GM23338 (cell line): Measurements from ENCODE around the gene MT2A. TPM values are rescaled to one million over a fixed set of nuclear protein-coding genes. Genes with fewer than 3 reads are reported as not detected.
A peak's percentile ranks its signal among the peaks of the same experiment; 100 is the strongest.

Experiments used
- ATAC-seq: fragments of 200-7000 bp; cut with Tn5 transposase; 3 replicates; pipeline ENCODE4 v1.9.1; 2020
- DNase-seq: peaks from one replicate; pipeline ENCODE4 v3.0.0-alpha.2; 2015; ENCODE audit warnings: low spot score
- H2AFZ ChIP-seq: fragments of 200-600 bp; sonication (generic); 2 replicates; pipeline ENCODE4 v1.8.0; 2016; ENCODE audit warnings: antibody characterized with exemption, mild to moderate bottlenecking, moderate library complexity
- H3F3A ChIP-seq: fragments of 200-600 bp; sonication (generic); replicated peaks from 2 replicates; pipeline ENCODE4 v1.8.0; 2017; ENCODE audit warnings: antibody characterized with exemption, mixed run types, low read depth
- H3K27ac ChIP-seq: fragments of 200-600 bp; sonication (generic); 2 replicates; pipeline ENCODE4 v1.6.1; 2016; ENCODE audit warnings: low read depth
- H3K27me3 ChIP-seq: fragments of 200-600 bp; sonication (generic); 2 replicates; pipeline ENCODE4 v1.8.0; 2016; ENCODE audit warnings: mild to moderate bottlenecking, mixed run types, moderate library complexity; ENCODE audit not compliant: insufficient read depth
- H3K36me3 ChIP-seq: fragments of 200-600 bp; sonication (generic); 2 replicates; pipeline ENCODE4 v1.8.0; 2016; ENCODE audit warnings: mild to moderate bottlenecking; ENCODE audit not compliant: insufficient read depth
- H3K4me1 ChIP-seq: fragments of 200-600 bp; sonication (generic); 2 replicates; pipeline ENCODE4 v1.8.0; 2016; ENCODE audit warnings: mild to moderate bottlenecking, moderate library complexity; ENCODE audit not compliant: insufficient read depth
- H3K4me2 ChIP-seq: fragments of 200-600 bp; sonication (generic); 2 replicates; pipeline ENCODE4 v1.7.1; 2017; ENCODE audit warnings: mixed run types
- H3K4me3 ChIP-seq: fragments of 200-600 bp; sonication (generic); 2 replicates; pipeline ENCODE4 v1.6.1; 2016; ENCODE audit warnings: mixed run types
- H3K79me2 ChIP-seq: fragments of 200-600 bp; sonication (generic); replicated peaks from 2 replicates; pipeline ENCODE4 v1.8.0; 2017; ENCODE audit warnings: mild to moderate bottlenecking; ENCODE audit not compliant: insufficient read depth
- H3K9me2 ChIP-seq: fragments of 200-600 bp; sonication (generic); 2 replicates; pipeline ENCODE4 v1.8.0; 2017; ENCODE audit not compliant: insufficient read depth
- H4K20me1 ChIP-seq: fragments of 200-600 bp; sonication (generic); replicated peaks from 2 replicates; pipeline ENCODE4 v1.8.0; 2017; ENCODE audit warnings: mild to moderate bottlenecking; ENCODE audit not compliant: insufficient read depth
- H3K27ac Mint-ChIP-seq: 2 replicates; pipeline ENCODE4 v1.8.0; 2020; ENCODE audit warnings: inconsistent platforms, mild to moderate bottlenecking, moderate library complexity, mixed read lengths
- H3K27me3 Mint-ChIP-seq: 3 replicates; pipeline ENCODE4 v1.8.0; 2022; ENCODE audit warnings: low read depth, mild to moderate bottlenecking, moderate library complexity, mixed read lengths, inconsistent platforms; ENCODE audit not compliant: insufficient read depth, poor library complexity
- H3K36me3 Mint-ChIP-seq: 3 replicates; pipeline ENCODE4 v1.8.0; 2021; ENCODE audit warnings: low read depth, mild to moderate bottlenecking, inconsistent platforms, moderate library complexity, mixed read lengths
- H3K4me1 Mint-ChIP-seq: 3 replicates; pipeline ENCODE4 v1.8.0; 2020; ENCODE audit warnings: mild to moderate bottlenecking, inconsistent platforms, mixed read lengths
- H3K4me3 Mint-ChIP-seq: 3 replicates; pipeline ENCODE4 v1.8.0; 2021; ENCODE audit warnings: moderate library complexity, mild to moderate bottlenecking, inconsistent platforms, mixed read lengths
- H3K9me3 Mint-ChIP-seq: 3 replicates; pipeline ENCODE4 v1.8.0; 2020; ENCODE audit warnings: moderate library complexity, mild to moderate bottlenecking, inconsistent platforms, mixed read lengths
- CREB1 ChIP-seq: fragments of 250-450 bp; sonication (Bioruptor Pico); IDR thresholded peaks from 2 replicates; pipeline ENCODE4 v1.5.0; 2020; ENCODE audit warnings: low read depth, mild to moderate bottlenecking, moderate library complexity
- EZH2 ChIP-seq: fragments of 200-600 bp; sonication (generic); IDR thresholded peaks from one replicate; pipeline ENCODE4 v1.8.0; 2017; ENCODE audit warnings: antibody characterized with exemption, mild to moderate bottlenecking, low read depth; ENCODE audit not compliant: unreplicated experiment
- JUNB ChIP-seq: IDR thresholded peaks from one replicate; pipeline ENCODE4 v1.6.1; 2016; ENCODE audit warnings: antibody characterized with exemption; ENCODE audit not compliant: unreplicated experiment
- NANOG ChIP-seq: IDR thresholded peaks from 2 replicates; pipeline ENCODE4 v1.6.1; 2016; ENCODE audit warnings: antibody characterized with exemption, borderline replicate concordance
- POLR2AphosphoS5 ChIP-seq: IDR thresholded peaks from 2 replicates; pipeline ENCODE4 v1.6.1; 2016; ENCODE audit warnings: antibody characterized with exemption, low read depth
- STAT1 ChIP-seq: IDR thresholded peaks from one replicate; pipeline ENCODE4 v1.6.1; 2016; ENCODE audit warnings: antibody characterized with exemption; ENCODE audit not compliant: unreplicated experiment
- ZNF331 ChIP-seq: fragments of 250-450 bp; sonication (Bioruptor Pico); IDR thresholded peaks from 2 replicates; pipeline ENCODE4 v1.5.0; 2020; ENCODE audit warnings: low read depth, mild to moderate bottlenecking, moderate library complexity
- polyA plus RNA-seq: library from polyadenylated mRNA; unstranded; fragments of >200 nt; fragmentation: Nextera tagmentation; extraction: Ambion mirVana; gene quantifications from 2 replicates; pipeline ENCODE4 v1.2.1, GENCODE V29; 2016
- total RNA-seq: library from RNA; depleted of rRNA; stranded (reverse); fragments of >200 nt; shearing (Covaris generic); gene quantifications from 2 replicates; pipeline ENCODE4 v1.2.3, GENCODE V29; 2014
- TF ChIP-seq, protein P1 (sequence below), 2 experiments: fragments of 200-600 bp in 1 of 2; sonication (generic) in 1 of 2; conservative IDR thresholded peaks; 2 replicates each; pipeline versions ENCODE4 v1.5.1 to v1.6.1; 2016 to 2017; ENCODE audit warnings: antibody characterized with exemption in 2 of 2, low read depth in 2 of 2, mild to moderate bottlenecking in 2 of 2, moderate library complexity in 1 of 2
- TF ChIP-seq, protein P2 (sequence below): IDR thresholded peaks from 2 replicates; pipeline ENCODE4 v1.6.1; 2016; ENCODE audit warnings: antibody characterized with exemption
- TF ChIP-seq, protein P3 (sequence below): IDR thresholded peaks from one replicate; pipeline ENCODE4 v1.6.1; 2018; ENCODE audit warnings: antibody characterized with exemption; ENCODE audit not compliant: unreplicated experiment

The MT2A gene
- total and polyA plus RNA-seq, 2 experiments from 2014 or later: 13.9 to 243 TPM

DNA sequence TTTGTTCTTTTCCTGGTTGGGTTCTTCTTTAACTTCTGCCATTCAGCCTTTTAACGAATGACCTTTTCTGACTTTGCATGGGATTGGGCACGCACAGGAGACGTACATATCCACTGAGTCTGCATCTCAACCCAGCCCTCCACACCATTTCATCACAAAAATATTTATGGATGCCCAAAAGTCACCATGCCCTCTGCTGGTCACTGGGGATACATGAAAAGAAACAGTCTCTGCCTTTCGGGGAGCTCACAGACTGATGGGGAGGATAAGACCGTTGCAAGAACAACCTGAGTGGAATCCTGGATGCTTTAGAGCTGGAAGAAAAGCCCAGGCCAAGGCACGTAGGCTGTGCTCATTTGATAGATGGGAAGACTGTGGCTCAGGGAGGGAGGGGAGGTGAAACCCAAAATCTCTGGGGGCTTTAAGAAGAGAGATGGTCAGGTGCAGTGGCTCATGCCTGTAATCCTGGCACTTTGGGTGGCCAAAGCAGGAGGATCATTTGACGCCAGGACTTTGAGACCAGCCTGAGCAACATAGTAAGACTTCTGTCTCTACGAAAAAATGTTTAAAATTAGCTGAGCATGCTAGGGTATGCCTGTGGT is 7.9 kb upstream of the MT2A start:
- H3K4me1 ChIP-seq: no peaks in the 10 kb centered on the region
- H3K4me3 Mint-ChIP-seq: no peak overlapping the region
- no peak overlapping the region for H2AFZ ChIP-seq
- DNase-seq (peak; percentile 80), ATAC-seq (peak; percentile 77)
- no peak overlapping the region for H3K4me3 ChIP-seq
- H3F3A ChIP-seq: no peaks in the 10 kb centered on the region
- H4K20me1 ChIP-seq: no peaks in the 10 kb centered on the region
- no peaks in the 10 kb centered on the region for H3K36me3 ChIP-seq
- no peaks in the 10 kb centered on the region for H3K79me2 ChIP-seq
- H3K36me3 Mint-ChIP-seq: no peaks in the 10 kb centered on the region
- H3K27me3 Mint-ChIP-seq: peaks cover 5% of the 10 kb centered on the region
- H3K27ac ChIP-seq: no peak overlapping the region
- H3K27ac Mint-ChIP-seq: no peak overlapping the region
- H3K27me3 ChIP-seq: peaks cover under 1% of the 10 kb centered on the region; the same call in 1 of the 2 replicates
- no peaks in the 10 kb centered on the region for H3K4me1 Mint-ChIP-seq
- H3K4me2 ChIP-seq: no peak overlapping the region
- no peak for TF ChIP-seq EZH2
- TF ChIP-seq, protein P1, sequence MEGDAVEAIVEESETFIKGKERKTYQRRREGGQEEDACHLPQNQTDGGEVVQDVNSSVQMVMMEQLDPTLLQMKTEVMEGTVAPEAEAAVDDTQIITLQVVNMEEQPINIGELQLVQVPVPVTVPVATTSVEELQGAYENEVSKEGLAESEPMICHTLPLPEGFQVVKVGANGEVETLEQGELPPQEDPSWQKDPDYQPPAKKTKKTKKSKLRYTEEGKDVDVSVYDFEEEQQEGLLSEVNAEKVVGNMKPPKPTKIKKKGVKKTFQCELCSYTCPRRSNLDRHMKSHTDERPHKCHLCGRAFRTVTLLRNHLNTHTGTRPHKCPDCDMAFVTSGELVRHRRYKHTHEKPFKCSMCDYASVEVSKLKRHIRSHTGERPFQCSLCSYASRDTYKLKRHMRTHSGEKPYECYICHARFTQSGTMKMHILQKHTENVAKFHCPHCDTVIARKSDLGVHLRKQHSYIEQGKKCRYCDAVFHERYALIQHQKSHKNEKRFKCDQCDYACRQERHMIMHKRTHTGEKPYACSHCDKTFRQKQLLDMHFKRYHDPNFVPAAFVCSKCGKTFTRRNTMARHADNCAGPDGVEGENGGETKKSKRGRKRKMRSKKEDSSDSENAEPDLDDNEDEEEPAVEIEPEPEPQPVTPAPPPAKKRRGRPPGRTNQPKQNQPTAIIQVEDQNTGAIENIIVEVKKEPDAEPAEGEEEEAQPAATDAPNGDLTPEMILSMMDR (conservative IDR thresholded peaks at IDR 0.05; ENCODE audit: low read depth in 2 of 2): peak; percentile 75 to 78
- TF ChIP-seq, protein P2, sequence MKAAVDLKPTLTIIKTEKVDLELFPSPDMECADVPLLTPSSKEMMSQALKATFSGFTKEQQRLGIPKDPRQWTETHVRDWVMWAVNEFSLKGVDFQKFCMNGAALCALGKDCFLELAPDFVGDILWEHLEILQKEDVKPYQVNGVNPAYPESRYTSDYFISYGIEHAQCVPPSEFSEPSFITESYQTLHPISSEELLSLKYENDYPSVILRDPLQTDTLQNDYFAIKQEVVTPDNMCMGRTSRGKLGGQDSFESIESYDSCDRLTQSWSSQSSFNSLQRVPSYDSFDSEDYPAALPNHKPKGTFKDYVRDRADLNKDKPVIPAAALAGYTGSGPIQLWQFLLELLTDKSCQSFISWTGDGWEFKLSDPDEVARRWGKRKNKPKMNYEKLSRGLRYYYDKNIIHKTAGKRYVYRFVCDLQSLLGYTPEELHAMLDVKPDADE: no peak
- no peaks in the 10 kb centered on the region for H3K9me3 Mint-ChIP-seq
- H3K9me2 ChIP-seq: no peaks in the 10 kb centered on the region

DNA sequence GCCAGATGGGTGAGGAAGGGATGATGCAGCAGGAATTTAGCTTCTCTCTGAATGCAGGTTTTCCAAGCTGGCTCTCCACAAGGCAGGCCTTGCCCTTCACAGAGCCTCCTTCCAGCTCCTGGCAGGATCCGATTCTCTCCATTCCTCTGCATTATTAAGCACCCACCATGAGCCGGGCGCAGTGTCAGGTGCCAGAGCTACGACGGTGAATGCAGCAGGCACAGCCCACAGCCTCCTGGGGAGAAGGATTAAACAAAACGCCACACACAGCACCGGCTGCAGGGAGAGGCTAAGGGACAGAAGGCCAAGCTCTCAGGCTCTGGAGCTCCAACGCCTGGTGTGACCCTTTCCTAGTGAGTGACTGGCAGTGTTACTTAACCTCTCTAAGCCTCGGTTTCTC is 7.1 kb upstream of the MT2A start:
- no peak overlapping the region for H3K4me2 ChIP-seq
- Mint-ChIP-seq H3K9me3 (no peaks in the 10 kb centered on the region), H3K27me3 (peaks cover 5% of the 10 kb centered on the region), H3K36me3 (no peaks in the 10 kb centered on the region), H3K4me3 (no peak overlapping the region), H3K27ac (no peak overlapping the region), H3K4me1 (no peaks in the 10 kb centered on the region)
- H3K4me3 ChIP-seq: no peak overlapping the region
- H3K36me3 ChIP-seq: no peaks in the 10 kb centered on the region
- H3K4me1 ChIP-seq: no peaks in the 10 kb centered on the region
- no peaks in the 10 kb centered on the region for H4K20me1 ChIP-seq
- no peak overlapping the region for H2AFZ ChIP-seq
- peaks cover 7% of the 10 kb centered on the region; the same call in 1 of the 2 replicates for H3K27me3 ChIP-seq
- H3K27ac ChIP-seq: no peak overlapping the region
- no peaks in the 10 kb centered on the region for H3F3A ChIP-seq
- no peaks in the 10 kb centered on the region for H3K79me2 ChIP-seq
- peak; percentile 36; the same call in 2 of the 3 replicates for ATAC-seq
- no peaks in the 10 kb centered on the region for H3K9me2 ChIP-seq
- no peak for DNase-seq
- TF ChIP-seq ZNF331 (CRISPR knock-in tag) (no peak), NANOG (no peak), STAT1 (no peak), EZH2 (no peak), CREB1 (CRISPR knock-in tag) (no peak), JUNB (no peak), POLR2AphosphoS5 (no peak)
- TF ChIP-seq, protein P3, sequence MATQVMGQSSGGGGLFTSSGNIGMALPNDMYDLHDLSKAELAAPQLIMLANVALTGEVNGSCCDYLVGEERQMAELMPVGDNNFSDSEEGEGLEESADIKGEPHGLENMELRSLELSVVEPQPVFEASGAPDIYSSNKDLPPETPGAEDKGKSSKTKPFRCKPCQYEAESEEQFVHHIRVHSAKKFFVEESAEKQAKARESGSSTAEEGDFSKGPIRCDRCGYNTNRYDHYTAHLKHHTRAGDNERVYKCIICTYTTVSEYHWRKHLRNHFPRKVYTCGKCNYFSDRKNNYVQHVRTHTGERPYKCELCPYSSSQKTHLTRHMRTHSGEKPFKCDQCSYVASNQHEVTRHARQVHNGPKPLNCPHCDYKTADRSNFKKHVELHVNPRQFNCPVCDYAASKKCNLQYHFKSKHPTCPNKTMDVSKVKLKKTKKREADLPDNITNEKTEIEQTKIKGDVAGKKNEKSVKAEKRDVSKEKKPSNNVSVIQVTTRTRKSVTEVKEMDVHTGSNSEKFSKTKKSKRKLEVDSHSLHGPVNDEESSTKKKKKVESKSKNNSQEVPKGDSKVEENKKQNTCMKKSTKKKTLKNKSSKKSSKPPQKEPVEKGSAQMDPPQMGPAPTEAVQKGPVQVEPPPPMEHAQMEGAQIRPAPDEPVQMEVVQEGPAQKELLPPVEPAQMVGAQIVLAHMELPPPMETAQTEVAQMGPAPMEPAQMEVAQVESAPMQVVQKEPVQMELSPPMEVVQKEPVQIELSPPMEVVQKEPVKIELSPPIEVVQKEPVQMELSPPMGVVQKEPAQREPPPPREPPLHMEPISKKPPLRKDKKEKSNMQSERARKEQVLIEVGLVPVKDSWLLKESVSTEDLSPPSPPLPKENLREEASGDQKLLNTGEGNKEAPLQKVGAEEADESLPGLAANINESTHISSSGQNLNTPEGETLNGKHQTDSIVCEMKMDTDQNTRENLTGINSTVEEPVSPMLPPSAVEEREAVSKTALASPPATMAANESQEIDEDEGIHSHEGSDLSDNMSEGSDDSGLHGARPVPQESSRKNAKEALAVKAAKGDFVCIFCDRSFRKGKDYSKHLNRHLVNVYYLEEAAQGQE: no peak
- TF ChIP-seq, protein P1 (conservative IDR thresholded peaks at IDR 0.05; ENCODE audit: low read depth in 2 of 2): no peak
